HepG2 (cell line): Measurements from ENCODE around the gene HPD. TPM values are rescaled to one million over a fixed set of nuclear protein-coding genes. Genes with fewer than 3 reads are reported as not detected.

Source experiments
- AGO2 ChIP-seq: fragments of 200-400 bp; formaldehyde crosslinking; optimal IDR thresholded peaks from 2 replicates; pipeline ENCODE3; 2017; ENCODE audit warnings: mild to moderate bottlenecking, low read depth, low read length, moderate library complexity
- CREBL2 ChIP-seq: sonication (generic); formaldehyde crosslinking; IDR thresholded peaks from 2 replicates; pipeline ENCODE4 v1.8.1; 2023; ENCODE audit warnings: missing genetic modification reagents, mild to moderate bottlenecking, borderline replicate concordance
- GLI4 ChIP-seq: sonication (generic); formaldehyde crosslinking; IDR thresholded peaks from 2 replicates; pipeline ENCODE4 v1.5.1; 2020; ENCODE audit warnings: missing genetic modification reagents, mild to moderate bottlenecking, moderate library complexity, borderline replicate concordance
- HDAC2 ChIP-seq: sonication (generic); formaldehyde crosslinking; IDR thresholded peaks from 2 replicates; pipeline ENCODE4 v1.4.0; 2020; ENCODE audit warnings: missing genetic modification reagents
- MBD4 ChIP-seq: IDR thresholded peaks from 2 replicates; pipeline ENCODE4 v1.6.1; 2012; ENCODE audit warnings: low read length, inconsistent platforms, borderline replicate concordance
- NBN ChIP-seq: fragments of 450-650 bp; conservative IDR thresholded peaks from 2 replicates; pipeline ENCODE4 v1.6.1; 2017
- NR2F6 ChIP-seq, 2 experiments: IDR thresholded peaks; 2 replicates each; pipeline ENCODE4 v1.6.1; 2016; ENCODE audit warnings: antibody characterized with exemption in 1 of 2, mild to moderate bottlenecking in 1 of 2
- POLR2AphosphoS5 ChIP-seq: IDR thresholded peaks from 2 replicates; pipeline ENCODE4 v1.6.1; 2012; ENCODE audit warnings: low read depth, low read length
- PRDM15 ChIP-seq: sonication (generic); formaldehyde crosslinking; IDR thresholded peaks from 2 replicates; pipeline ENCODE4 v1.4.0; 2020; ENCODE audit warnings: missing genetic modification reagents
- RXRB ChIP-seq: IDR thresholded peaks from 2 replicates; pipeline ENCODE4 v1.6.1; 2016; ENCODE audit warnings: borderline replicate concordance, missing genetic modification reagents, missing compliant biosample characterization
- SMAD9 ChIP-seq: sonication (generic); formaldehyde crosslinking; IDR thresholded peaks from 2 replicates; pipeline ENCODE4 v1.5.1; 2020; ENCODE audit warnings: mild to moderate bottlenecking, missing genetic modification reagents
- SSRP1 ChIP-seq: IDR thresholded peaks from 2 replicates; pipeline ENCODE4 v1.6.1; 2016; ENCODE audit warnings: control low read depth
- TOPORS ChIP-seq: sonication (generic); formaldehyde crosslinking; IDR thresholded peaks from 2 replicates; pipeline ENCODE4 v1.8.0; 2023; ENCODE audit warnings: mild to moderate bottlenecking, missing genetic modification reagents
- XBP1 ChIP-seq: sonication (generic); formaldehyde crosslinking; IDR thresholded peaks from 2 replicates; pipeline ENCODE4 v1.5.0; 2020; ENCODE audit warnings: missing genetic modification reagents
- ZEB1 ChIP-seq: IDR thresholded peaks from 2 replicates; pipeline ENCODE4 v1.6.1; 2012; ENCODE audit warnings: mild to moderate bottlenecking, low read depth, inconsistent platforms; ENCODE audit not compliant: insufficient replicate concordance
- ZIK1 ChIP-seq: sonication (generic); formaldehyde crosslinking; IDR thresholded peaks from 2 replicates; pipeline ENCODE4 v1.5.0; 2020; ENCODE audit warnings: mild to moderate bottlenecking, low read depth, missing genetic modification reagents, borderline replicate concordance
- ZNF331 ChIP-seq: sonication (generic); formaldehyde crosslinking; IDR thresholded peaks from 2 replicates; pipeline ENCODE4 v1.4.0; 2020; ENCODE audit warnings: missing genetic modification reagents
- polyA plus RNA-seq, 8 experiments: library from polyadenylated mRNA; depleted of rRNA in 3 of 8; stranded (reverse) in 7 of 8; unstranded in 1 of 8; fragments of >200 nt; fragmentation: Illumina TruSeq in 4 of 8; extraction: Trizol in 4 of 8; gene quantifications; 2 replicates each; pipeline versions ENCODE4 v1.2.1 to v1.2.3, GENCODE V29; 2011 to 2016; ENCODE audit warnings: low read depth in 4 of 8, missing spikeins in 1 of 8, mixed read lengths in 1 of 8; ENCODE audit not compliant: insufficient read depth in 1 of 8
- total RNA-seq, 5 experiments: library from RNA; depleted of rRNA; stranded (reverse); fragments of >200 nt; fragmentation: Illumina TruSeq; extraction: Trizol; gene quantifications; 2 replicates each; pipeline ENCODE4 v1.2.3, GENCODE V29; 2016; ENCODE audit warnings: low read depth in 1 of 5
- TF ChIP-seq, protein P1 (sequence below): sonication (generic); formaldehyde crosslinking; IDR thresholded peaks from 2 replicates; pipeline ENCODE4 v1.9.0; 2021; ENCODE audit warnings: mild to moderate bottlenecking, missing genetic modification reagents
- TF ChIP-seq, protein P2 (sequence below): sonication (generic); formaldehyde crosslinking; IDR thresholded peaks from 2 replicates; pipeline ENCODE4 v1.8.0; 2022; ENCODE audit warnings: missing genetic modification reagents, low read depth, mild to moderate bottlenecking, borderline replicate concordance

The HPD gene
- total and polyA plus RNA-seq, 2 of the 13 experiments (the other 11 are each of a cell fraction or from before 2014, with no cell fraction given) = 120 to 195 TPM

DNA sequence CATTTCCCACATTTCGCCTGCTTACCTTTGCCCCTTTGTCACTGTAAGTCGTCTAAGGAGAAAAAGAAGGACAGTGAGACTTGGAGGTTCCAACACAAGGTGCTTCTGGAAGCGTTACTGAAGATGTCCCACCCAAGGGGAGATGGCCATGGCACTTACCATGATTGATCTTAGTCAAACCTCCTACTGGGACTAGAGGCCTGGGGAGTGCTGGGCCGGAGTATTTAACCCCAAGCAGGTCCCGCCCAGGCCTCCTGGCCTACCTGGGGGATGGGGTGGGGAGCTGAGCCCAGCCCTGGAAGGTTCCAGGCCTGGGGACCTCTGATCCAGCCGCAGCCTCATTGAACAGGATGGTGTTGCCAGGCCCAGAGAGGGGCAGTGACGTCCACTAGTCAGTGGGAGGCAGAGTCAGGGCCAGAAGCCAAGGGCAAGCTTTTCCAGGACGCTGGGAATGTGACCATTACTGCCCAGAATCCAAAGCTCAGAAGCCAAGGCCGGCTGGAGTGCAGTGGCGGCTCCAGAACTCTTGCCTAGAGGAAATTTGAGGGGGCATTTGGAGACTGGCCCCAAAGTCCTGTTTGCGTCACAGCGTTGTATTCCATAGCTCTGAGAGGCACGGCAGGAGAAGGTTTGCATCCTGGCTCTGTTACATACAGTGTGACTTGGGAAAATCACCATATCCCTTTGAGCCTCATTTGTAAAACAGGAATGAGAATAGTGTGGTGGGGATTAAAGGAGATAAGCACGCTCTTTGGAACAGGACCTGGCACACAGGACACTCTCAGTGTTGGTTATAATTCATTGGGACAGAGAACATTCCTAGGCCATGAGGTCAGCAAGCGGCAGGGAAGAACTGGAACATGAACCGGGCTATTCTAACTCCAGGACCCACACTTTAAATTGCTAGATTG lies at the start of gene HPD (continued):
- TF ChIP-seq CREBL2 (CRISPR knock-in tag) (no peak), XBP1 (CRISPR knock-in tag) (no peak), SSRP1 (CRISPR knock-in tag) (no peak), GLI4 (CRISPR knock-in tag) (no peak), PRDM15 (CRISPR knock-in tag) (peak; percentile 95), MBD4 (no peak), ZEB1 (no peak), SMAD9 (no peak), POLR2AphosphoS5 (peak; percentile 78), TOPORS (CRISPR knock-in tag) (no peak), NR2F6 (IDR thresholded peaks at IDR 0.05) (no peak; the same call in 1 of the 2 replicates), NR2F6 (CRISPR knock-in tag; IDR thresholded peaks at IDR 0.05) (no peak; the same call in none of the 2 replicates), RXRB (CRISPR knock-in tag) (peak; percentile 31; the same call in 1 of the 2 replicates), ZIK1 (CRISPR knock-in tag) (no peak), AGO2 (no peak), ZNF331 (CRISPR knock-in tag) (peak; percentile 27), NBN (no peak), HDAC2 (peak; percentile 70; the same call in 1 of the 2 replicates)
- TF ChIP-seq, protein P1, sequence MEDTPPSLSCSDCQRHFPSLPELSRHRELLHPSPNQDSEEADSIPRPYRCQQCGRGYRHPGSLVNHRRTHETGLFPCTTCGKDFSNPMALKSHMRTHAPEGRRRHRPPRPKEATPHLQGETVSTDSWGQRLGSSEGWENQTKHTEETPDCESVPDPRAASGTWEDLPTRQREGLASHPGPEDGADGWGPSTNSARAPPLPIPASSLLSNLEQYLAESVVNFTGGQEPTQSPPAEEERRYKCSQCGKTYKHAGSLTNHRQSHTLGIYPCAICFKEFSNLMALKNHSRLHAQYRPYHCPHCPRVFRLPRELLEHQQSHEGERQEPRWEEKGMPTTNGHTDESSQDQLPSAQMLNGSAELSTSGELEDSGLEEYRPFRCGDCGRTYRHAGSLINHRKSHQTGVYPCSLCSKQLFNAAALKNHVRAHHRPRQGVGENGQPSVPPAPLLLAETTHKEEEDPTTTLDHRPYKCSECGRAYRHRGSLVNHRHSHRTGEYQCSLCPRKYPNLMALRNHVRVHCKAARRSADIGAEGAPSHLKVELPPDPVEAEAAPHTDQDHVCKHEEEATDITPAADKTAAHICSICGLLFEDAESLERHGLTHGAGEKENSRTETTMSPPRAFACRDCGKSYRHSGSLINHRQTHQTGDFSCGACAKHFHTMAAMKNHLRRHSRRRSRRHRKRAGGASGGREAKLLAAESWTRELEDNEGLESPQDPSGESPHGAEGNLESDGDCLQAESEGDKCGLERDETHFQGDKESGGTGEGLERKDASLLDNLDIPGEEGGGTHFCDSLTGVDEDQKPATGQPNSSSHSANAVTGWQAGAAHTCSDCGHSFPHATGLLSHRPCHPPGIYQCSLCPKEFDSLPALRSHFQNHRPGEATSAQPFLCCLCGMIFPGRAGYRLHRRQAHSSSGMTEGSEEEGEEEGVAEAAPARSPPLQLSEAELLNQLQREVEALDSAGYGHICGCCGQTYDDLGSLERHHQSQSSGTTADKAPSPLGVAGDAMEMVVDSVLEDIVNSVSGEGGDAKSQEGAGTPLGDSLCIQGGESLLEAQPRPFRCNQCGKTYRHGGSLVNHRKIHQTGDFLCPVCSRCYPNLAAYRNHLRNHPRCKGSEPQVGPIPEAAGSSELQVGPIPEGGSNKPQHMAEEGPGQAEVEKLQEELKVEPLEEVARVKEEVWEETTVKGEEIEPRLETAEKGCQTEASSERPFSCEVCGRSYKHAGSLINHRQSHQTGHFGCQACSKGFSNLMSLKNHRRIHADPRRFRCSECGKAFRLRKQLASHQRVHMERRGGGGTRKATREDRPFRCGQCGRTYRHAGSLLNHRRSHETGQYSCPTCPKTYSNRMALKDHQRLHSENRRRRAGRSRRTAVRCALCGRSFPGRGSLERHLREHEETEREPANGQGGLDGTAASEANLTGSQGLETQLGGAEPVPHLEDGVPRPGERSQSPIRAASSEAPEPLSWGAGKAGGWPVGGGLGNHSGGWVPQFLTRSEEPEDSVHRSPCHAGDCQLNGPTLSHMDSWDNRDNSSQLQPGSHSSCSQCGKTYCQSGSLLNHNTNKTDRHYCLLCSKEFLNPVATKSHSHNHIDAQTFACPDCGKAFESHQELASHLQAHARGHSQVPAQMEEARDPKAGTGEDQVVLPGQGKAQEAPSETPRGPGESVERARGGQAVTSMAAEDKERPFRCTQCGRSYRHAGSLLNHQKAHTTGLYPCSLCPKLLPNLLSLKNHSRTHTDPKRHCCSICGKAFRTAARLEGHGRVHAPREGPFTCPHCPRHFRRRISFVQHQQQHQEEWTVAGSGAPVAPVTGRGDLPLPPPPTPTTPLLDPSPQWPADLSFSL (CRISPR knock-in tag) = no peak
- TF ChIP-seq, protein P2, sequence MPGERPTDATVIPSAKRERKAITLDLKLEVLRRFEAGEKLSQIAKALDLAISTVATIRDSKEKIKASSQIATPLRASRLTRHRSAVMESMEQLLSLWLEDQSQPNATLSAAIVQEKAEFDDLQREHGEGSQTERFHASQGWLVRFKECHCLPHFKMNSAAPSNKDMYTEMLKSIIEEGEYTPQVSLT = no peak
